ENCODE measurements around the gene SCNN1B.

Gene SCNN1B

GRCh38 chr16:23406546-23407240, 104.6 kb downstream of the SCNN1B start:
- no peak for DNase-seq (ENCODE audit: low spot score)

DNA sequence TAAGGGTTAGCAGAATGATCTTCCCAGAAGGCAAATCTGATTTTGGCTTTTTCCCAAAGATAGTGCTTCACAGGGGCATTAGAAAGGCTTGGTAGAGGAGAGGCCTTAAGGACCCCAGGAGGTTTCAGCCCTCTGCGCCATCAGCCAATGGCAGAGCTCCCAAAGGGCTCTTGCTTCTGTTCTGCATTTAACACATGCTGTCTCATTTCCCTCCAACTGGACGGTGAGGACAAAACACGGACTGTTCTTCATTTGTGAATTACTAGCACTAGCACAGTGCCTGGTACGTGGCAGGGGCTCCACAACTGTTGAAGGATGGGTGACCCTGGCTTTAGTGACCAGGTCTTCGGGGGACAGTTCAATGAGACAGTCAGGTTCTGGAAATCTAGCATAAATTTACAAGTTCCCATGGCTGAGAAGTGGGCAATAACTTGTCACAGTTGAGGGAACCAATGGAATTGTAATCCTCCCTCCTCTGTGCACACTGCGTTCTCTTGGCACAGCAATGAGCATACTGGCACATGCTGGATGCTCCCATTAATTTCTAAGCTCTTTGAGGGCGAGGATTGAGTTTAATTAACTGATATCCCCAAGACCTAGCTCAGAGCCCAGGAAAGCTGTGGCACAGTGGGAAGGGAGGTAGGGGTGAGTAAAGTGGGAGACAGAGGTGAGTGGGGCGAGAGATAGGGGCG, 105.5 kb downstream of the SCNN1B start:
- DNase-seq (ENCODE audit: low spot score), result no peak

DNA sequence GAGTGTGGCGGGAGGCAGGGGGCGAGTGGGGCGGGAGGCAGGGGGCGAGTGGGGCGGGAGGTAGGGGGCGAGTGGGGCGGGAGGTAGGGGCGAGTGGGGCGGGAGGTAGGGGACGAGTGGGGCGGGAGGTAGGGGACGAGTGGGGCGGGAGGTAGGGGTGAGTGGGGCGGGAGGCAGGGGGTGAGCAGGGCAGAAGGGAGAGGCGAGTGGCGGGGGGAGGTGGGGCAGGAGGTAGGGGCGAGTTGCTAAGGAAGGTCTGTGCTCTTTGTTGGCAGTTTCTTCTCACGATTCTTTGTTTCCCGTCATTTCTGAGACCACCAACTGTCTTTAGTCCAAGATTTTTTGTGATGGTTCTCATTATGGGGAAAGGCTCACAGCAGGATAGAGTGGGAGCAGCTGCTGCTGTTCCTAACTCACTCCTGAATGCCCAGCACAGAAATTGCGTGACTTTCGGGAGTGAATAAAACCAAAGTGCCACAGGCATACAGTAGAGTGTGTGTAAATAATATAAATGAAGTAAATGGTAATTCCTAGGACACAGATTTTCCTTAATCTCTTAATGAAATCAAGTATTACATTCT, 106.2 kb downstream of the SCNN1B start:
- no peak for DNase-seq (ENCODE audit: low spot score)

DNA sequence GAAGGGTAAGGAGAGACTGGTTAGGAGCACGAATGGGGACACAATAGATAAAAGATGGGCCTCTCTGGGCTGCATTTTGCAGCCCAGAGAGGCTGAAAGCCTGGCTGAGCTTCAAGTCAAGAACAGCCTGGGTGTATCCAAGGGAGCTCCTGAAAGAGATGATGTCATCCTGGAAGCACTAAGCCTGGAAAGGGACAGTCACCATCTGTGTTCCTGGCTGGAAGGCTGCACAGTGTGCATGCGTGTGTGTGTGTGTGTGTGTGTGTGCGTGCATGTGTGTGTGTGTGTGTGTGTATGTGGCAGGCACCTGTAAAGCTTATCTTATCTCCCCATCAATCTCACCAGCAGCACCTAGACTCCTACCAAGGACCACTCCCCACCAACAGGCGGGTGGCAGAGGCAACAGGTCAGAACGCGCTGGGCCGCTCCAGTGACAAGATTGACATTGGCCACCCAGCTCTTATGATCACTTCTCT, 106.8 kb downstream of the SCNN1B start:
- DNase-seq (ENCODE audit: low spot score), result no peak

DNA sequence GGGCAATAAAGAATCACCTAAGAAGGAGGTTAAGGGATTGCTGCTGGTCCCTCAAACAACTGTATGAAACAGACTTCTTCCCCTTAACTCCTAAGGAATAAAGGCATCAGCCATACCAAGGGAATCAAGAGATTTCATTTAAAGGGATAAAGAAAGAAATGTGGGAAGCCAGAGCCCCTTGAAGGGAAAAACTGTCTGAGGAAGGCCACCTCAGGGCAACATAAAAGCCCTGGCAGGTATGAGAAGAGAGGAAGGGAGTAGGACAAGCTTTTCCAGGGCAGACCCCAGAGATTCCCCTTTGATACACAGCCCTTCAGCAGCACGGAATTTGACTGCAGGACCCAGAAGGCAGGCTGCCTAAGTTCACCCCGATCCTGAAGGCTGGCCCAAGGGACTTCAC, 107.4 kb downstream of the SCNN1B start:
- DNase-seq (ENCODE audit: low spot score), result no peak

DNA sequence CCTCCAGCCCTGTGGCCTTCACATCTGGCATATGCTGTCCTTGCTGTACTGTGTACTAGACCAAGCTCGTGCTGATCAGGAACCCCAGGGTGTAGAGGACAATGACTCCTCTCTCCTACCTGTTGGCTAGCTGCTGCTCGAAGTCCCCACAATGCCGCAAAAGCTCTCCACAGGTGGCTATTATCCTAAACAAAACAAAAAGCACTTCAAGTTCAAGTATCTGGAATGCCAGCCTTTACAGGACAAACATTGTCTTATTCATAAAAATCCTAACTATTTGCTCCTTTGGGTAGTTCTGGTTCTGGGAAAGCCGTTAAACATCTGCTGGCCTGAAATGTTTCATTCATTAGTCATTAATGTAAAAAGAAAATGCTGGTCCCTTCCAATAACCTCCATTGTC, 108.1 kb downstream of the SCNN1B start:
- DNase-seq (ENCODE audit: low spot score), result no peak

DNA sequence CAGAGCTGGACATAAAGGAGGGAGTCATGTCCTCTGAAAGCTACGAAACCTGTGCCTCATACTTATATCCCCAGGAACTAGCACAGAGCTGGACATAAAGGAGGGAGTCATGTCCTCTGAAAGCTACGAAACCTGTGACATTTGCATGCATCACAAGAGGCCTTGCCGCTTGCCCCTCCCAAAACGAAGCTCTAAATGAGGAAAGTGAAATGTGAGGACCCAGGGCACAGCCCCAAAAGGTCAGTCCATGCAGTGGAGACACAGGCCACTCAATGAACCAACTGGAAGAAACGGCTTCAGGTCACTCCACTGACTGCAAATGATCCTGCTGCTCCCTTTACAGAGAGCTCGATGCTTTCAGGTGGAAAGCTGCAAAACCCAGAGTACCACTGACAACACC, 112.6 kb downstream of the SCNN1B start:
- no peak for DNase-seq (ENCODE audit: low spot score)

DNA sequence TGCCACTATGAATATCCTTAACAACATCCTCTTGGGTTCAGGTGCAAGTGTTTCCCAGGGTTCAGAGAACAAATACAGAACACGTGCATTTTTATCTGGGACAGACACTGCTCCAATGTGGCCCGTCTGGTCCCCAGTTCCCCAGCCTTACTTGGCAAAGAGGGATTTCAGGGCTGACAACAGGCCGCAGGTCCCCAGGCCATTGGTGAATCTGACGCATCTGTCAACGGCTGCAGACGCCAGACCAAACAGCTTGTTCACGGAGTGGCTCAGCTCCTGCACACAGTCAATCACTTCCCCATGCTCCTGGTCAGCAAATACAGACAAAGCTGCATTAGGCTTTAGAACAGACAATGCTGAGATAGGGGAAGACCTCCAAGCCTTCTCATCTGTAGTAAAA, 114.7 kb downstream of the SCNN1B start:
- no peak for DNase-seq (ENCODE audit: low spot score)

- no peak for DNase-seq (ENCODE audit: low spot score)
Measured at GRCh38 chr16:23420011-23420410, 117.9 kb downstream of the SCNN1B start.

DNA sequence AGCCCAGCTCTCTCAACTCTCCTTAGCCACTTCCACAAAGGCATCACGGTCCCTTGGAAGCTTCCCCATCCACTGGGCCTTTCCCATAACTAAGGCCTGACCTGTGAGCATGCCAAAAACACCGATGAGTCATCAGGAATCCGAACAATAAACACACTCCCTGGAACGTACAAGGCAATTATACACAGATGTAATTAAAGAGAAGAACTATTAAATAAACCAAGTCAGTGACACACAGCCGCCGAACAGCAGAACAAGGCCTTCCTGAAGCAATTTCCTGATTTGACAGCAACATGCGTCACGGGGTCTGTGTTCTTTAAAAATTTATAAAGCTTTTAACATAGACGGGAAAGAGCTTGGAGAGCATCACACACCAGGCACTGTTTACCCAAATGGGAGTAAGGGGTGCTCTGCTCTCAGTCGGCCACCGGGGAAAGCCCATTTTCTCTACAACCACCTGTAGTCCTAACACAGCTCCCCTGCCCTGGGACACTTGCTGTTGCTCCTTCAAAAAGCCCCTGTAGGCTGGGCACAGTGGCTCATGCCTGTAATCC, 121.5 kb downstream of the SCNN1B start:
- no peak for DNase-seq (ENCODE audit: low spot score)

DNA sequence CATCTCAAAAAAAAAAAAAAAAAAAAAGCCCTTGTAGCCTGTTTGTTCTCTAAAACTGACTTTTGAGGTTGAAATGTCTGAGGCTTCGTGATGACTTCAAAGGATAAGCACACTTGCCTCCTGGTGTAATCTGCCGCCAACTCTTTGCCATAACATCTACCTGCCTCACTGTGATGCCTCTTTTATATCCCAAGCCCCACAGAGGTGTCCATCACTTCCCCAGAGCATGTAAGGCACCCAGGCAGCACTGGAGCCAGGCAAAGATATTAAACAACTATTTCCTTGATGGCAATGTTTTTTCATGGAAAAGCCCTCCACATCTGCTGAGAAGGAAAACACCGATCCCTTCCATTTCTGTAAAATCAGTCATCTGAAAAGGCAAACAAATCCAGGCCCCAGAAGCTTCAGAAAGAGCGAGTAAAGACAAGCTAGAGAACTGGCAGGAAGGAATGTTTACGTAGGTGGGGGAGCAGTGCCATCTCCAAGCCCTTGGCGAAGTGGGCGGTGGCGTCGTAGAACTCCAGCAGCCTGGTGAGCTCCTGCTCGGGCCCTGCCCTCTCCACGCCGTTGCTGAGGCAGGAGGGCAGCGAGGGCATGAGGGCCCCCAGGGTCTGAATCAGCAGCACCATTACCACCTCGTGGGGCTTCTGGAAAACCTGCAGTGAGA, 122.3 kb downstream of the SCNN1B start:
- DNase-seq (ENCODE audit: low spot score), result no peak

DNA sequence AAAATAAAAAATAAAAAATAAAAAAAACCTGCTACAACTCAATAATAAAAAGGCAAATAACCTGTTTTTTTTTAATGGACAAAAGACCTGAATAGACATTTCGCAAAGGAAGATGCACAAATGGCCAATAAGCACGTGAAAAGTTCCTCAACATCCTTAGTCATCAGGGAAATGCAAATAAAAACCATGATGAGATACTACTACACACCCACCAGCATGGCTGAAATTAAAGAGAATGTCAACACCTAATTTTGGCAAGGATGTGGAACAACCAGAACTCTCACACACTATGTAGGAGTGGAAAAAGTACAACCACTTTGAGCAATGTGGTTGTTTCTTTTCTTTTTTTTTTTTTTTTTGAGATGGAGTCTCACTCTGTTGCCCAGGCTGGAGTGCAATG, 126.2 kb downstream of the SCNN1B start:
- DNase-seq (ENCODE audit: low spot score), result no peak

Measured in SK-N-DZ (cell line).